K562 (cell line): ENCODE measurements around the gene MBNL2. TPM values are rescaled to one million over a fixed set of nuclear protein-coding genes. Genes with fewer than 3 reads are reported as not detected.

ENCODE experiments used
- CBX1 ChIP-seq: sonication (generic); IDR thresholded peaks from 2 replicates; pipeline ENCODE4 v1.6.1; 2016; ENCODE audit warnings: antibody characterized with exemption, low read depth, mild to moderate bottlenecking
- CBX8 ChIP-seq: fragments of 200-600 bp; sonication (generic); IDR thresholded peaks from 2 replicates; pipeline ENCODE4 v1.6.1; 2012; ENCODE audit warnings: borderline replicate concordance, mixed run types, low read depth, mild to moderate bottlenecking, moderate library complexity, mixed read lengths, low read length, control low read depth, inconsistent platforms; ENCODE audit not compliant: poor library complexity, severe bottlenecking; ENCODE audit errors: extremely low read depth
- CTCF ChIP-seq, 3 experiments: IDR thresholded peaks in 2 of 3; conservative IDR thresholded peaks in 1 of 3; 2 replicates each; pipeline ENCODE4 v1.5.1; 2011 to 2012; ENCODE audit warnings: low read length in 3 of 3, mild to moderate bottlenecking in 3 of 3, control low read depth in 2 of 3, improper control_type of control experiment in 1 of 3, inconsistent platforms in 1 of 3, low read depth in 1 of 3, mixed read lengths in 1 of 3, moderate library complexity in 1 of 3; ENCODE audit not compliant: insufficient read depth in 2 of 3
- EGR1 ChIP-seq: fragments of 450-650 bp; conservative IDR thresholded peaks from 2 replicates; pipeline ENCODE4 v1.6.1; 2017; ENCODE audit warnings: mild to moderate bottlenecking
- NR1H2 ChIP-seq: sonication (generic); formaldehyde crosslinking; IDR thresholded peaks from 2 replicates; pipeline ENCODE4 v1.4.0; 2020; ENCODE audit warnings: mild to moderate bottlenecking, missing genetic modification reagents
- OTX1 ChIP-seq: fragments of 450-650 bp; formaldehyde crosslinking; IDR thresholded peaks from 2 replicates; pipeline ENCODE4 v1.4.0; 2022; ENCODE audit warnings: mild to moderate bottlenecking
- REST ChIP-seq, 2 experiments: fragments of 450-650 bp; formaldehyde crosslinking in 1 of 2; IDR thresholded peaks; 2 replicates each; pipeline versions ENCODE4 v1.4.0 to v1.6.1; 2014 to 2020; ENCODE audit warnings: mild to moderate bottlenecking in 2 of 2, borderline replicate concordance in 1 of 2, low read depth in 1 of 2
- RFX5 ChIP-seq: IDR thresholded peaks from 2 replicates; pipeline ENCODE4 v1.6.1; 2011; ENCODE audit warnings: low read depth, mild to moderate bottlenecking, improper control_type of control experiment, low read length
- SMAD3 ChIP-seq: fragments of 450-650 bp; formaldehyde crosslinking; conservative IDR thresholded peaks from 2 replicates; pipeline ENCODE4 v1.4.0; 2020; ENCODE audit warnings: mild to moderate bottlenecking
- SMC3 ChIP-seq: conservative IDR thresholded peaks from 2 replicates; pipeline ENCODE4 v1.6.1; 2011; ENCODE audit warnings: low read depth, low read length, improper control_type of control experiment; ENCODE audit not compliant: insufficient read depth
- ZBTB49 ChIP-seq: sonication (generic); formaldehyde crosslinking; IDR thresholded peaks from 2 replicates; pipeline ENCODE4 v1.8.0; 2022; ENCODE audit warnings: missing genetic modification reagents, mild to moderate bottlenecking, borderline replicate concordance
- ZKSCAN1 ChIP-seq: fragments of 150-350 bp; IDR thresholded peaks from 2 replicates; pipeline ENCODE4 v1.6.1; 2016; ENCODE audit warnings: low read depth, low read length
- polyA plus RNA-seq, 8 experiments: library from polyadenylated mRNA; depleted of rRNA in 4 of 8; stranded (reverse) in 5 of 8; unstranded in 3 of 8; fragments of >200 nt; fragmentation: Nextera tagmentation in 2 of 8; fragmentation: Illumina TruSeq in 1 of 8; extraction: Ambion mirVana in 2 of 8; extraction: Trizol in 1 of 8; gene quantifications; 2 replicates each; pipeline versions ENCODE4 v1.2.1 to v1.2.3, GENCODE V29; 2011 to 2014; ENCODE audit warnings: inconsistent platforms in 1 of 8, missing spikeins in 1 of 8
- total RNA-seq, 7 experiments: library from RNA; depleted of rRNA in 6 of 7; stranded (reverse); fragments of >200 nt in 6 of 7; fragmentation: Illumina TruSeq in 2 of 7; extraction: Trizol in 2 of 7; gene quantifications; 2 replicates each; pipeline versions ENCODE4 v1.2.1 to v1.2.3, GENCODE V29; 2011 to 2021; ENCODE audit warnings: low replicate concordance in 1 of 7

Gene MBNL2
- total and polyA plus RNA-seq, 9 of the 15 experiments (the other 6 are each of a cell fraction or from before 2014, with no cell fraction given), result 7.0 to 24.8 (median 13.8) TPM

GRCh38 chr13:97212601-97213040 lies 9.5 kb upstream of the MBNL2 start (continued):
- TF ChIP-seq ZBTB49 (CRISPR knock-in tag), result no peak
- TF ChIP-seq CTCF (IDR thresholded peaks at IDR 0.05 in 2 of 3, conservative IDR thresholded peaks at IDR 0.05 in 1 of 3; ENCODE audit: insufficient read depth in 2 of 3, low read depth in 1 of 3, low read length in 3 of 3), result peak; percentile 56 to 74 (median 61)
- TF ChIP-seq CBX8, result no peak
- peak; percentile 45; the same call in 1 of the 2 replicates for TF ChIP-seq REST (IDR thresholded peaks at IDR 0.05; ENCODE audit: borderline replicate concordance)
- TF ChIP-seq REST (CRISPR knock-in tag; IDR thresholded peaks at IDR 0.05; ENCODE audit: low read depth), result no peak
- no peak for TF ChIP-seq EGR1
- TF ChIP-seq RFX5, result no peak
- TF ChIP-seq OTX1, result no peak
- no peak for TF ChIP-seq CBX1
- TF ChIP-seq SMAD3 (CRISPR knock-in tag), result no peak
- TF ChIP-seq NR1H2 (CRISPR knock-in tag), result no peak
- no peak for TF ChIP-seq ZKSCAN1
- 0 out of 2 replicates have a peak, but pooled peaks have one; percentile 11 for TF ChIP-seq SMC3
